K562 (cell line): Measurements from ENCODE around the gene FBLIM1. TPM values are rescaled to one million over a fixed set of nuclear protein-coding genes. Genes with fewer than 3 reads are reported as not detected.
A peak's percentile ranks its signal among the peaks of the same experiment; 100 is the strongest.

Experiments used
- BRD9 ChIP-seq: fragments of 450-650 bp; IDR thresholded peaks from 2 replicates; pipeline ENCODE4 v1.6.1; 2018; ENCODE audit warnings: low read depth; ENCODE audit not compliant: partially characterized antibody
- CBX3 ChIP-seq, 2 experiments: IDR thresholded peaks; 1 replicate in 1 of 2; 2 replicates in 1 of 2; pipeline ENCODE4 v1.6.1; 2012; ENCODE audit warnings: inconsistent platforms in 2 of 2, low read length in 2 of 2, borderline replicate concordance in 1 of 2, control low read depth in 1 of 2
- E2F8 ChIP-seq: fragments of 450-650 bp; IDR thresholded peaks from 2 replicates; pipeline ENCODE4 v1.7.1; 2018; ENCODE audit warnings: mild to moderate bottlenecking, low read depth; ENCODE audit not compliant: partially characterized antibody
- ID3 ChIP-seq, 2 experiments: fragments of 250-450 bp in 1 of 2; fragments of 450-650 bp in 1 of 2; sonication (Bioruptor Pico) in 1 of 2; IDR thresholded peaks; 2 replicates each; pipeline versions ENCODE4 v1.6.1 to v1.8.0; 2016 to 2021; ENCODE audit warnings: mild to moderate bottlenecking in 2 of 2, moderate library complexity in 2 of 2, missing compliant biosample characterization in 1 of 2, missing genetic modification characterization in 1 of 2
- KDM1A ChIP-seq, 2 experiments: fragments of 450-650 bp; IDR thresholded peaks; 2 replicates each; pipeline ENCODE4 v1.6.1; 2016; ENCODE audit warnings: mild to moderate bottlenecking in 2 of 2
- SMAD2 ChIP-seq: fragments of 150-350 bp; IDR thresholded peaks from 2 replicates; pipeline ENCODE4 v1.6.1; 2014; ENCODE audit warnings: low read depth, mild to moderate bottlenecking, low read length
- SRSF9 ChIP-seq: fragments of 200-400 bp; formaldehyde crosslinking; IDR thresholded peaks from 2 replicates; pipeline ENCODE4 v1.6.1; 2017; ENCODE audit warnings: low read depth, low read length, borderline replicate concordance
- TCFL5 ChIP-seq: fragments of 250-450 bp; sonication (Bioruptor Pico); conservative IDR thresholded peaks from 2 replicates; pipeline ENCODE4 v1.6.1; 2021; ENCODE audit warnings: mild to moderate bottlenecking, moderate library complexity, matching md5 sums
- ZNF518B ChIP-seq: fragments of 250-450 bp; sonication (Bioruptor Pico); IDR thresholded peaks from 2 replicates; pipeline ENCODE4 v1.5.0; 2021; ENCODE audit warnings: mild to moderate bottlenecking, moderate library complexity
- polyA plus RNA-seq, 8 experiments: library from polyadenylated mRNA; depleted of rRNA in 4 of 8; stranded (reverse) in 5 of 8; unstranded in 3 of 8; fragments of >200 nt; fragmentation: Nextera tagmentation in 2 of 8; fragmentation: Illumina TruSeq in 1 of 8; extraction: Ambion mirVana in 2 of 8; extraction: Trizol in 1 of 8; gene quantifications; 2 replicates each; pipeline versions ENCODE4 v1.2.1 to v1.2.3, GENCODE V29; 2011 to 2014; ENCODE audit warnings: inconsistent platforms in 1 of 8, missing spikeins in 1 of 8
- total RNA-seq, 7 experiments: library from RNA; depleted of rRNA in 6 of 7; stranded (reverse); fragments of >200 nt in 6 of 7; fragmentation: Illumina TruSeq in 2 of 7; extraction: Trizol in 2 of 7; gene quantifications; 2 replicates each; pipeline versions ENCODE4 v1.2.1 to v1.2.3, GENCODE V29; 2011 to 2021; ENCODE audit warnings: low replicate concordance in 1 of 7

The FBLIM1 gene
- total and polyA plus RNA-seq, 9 of the 15 experiments (the other 6 are each of a cell fraction or from before 2014, with no cell fraction given) = 0.14 to 0.24 TPM; not detected in 7

- TF ChIP-seq E2F8 (no peak), BRD9 (no peak), ID3 (CRISPR knock-in tag; IDR thresholded peaks at IDR 0.05) (no peak), ID3 (tag; IDR thresholded peaks at IDR 0.05) (no peak), SRSF9 (no peak), TCFL5 (no peak), KDM1A (IDR thresholded peaks at IDR 0.05) (peak; percentile 51 to 88), ZNF518B (CRISPR knock-in tag) (no peak), CBX3 (IDR thresholded peaks at IDR 0.05; ENCODE audit: borderline replicate concordance in 1 of 2, low read length in 2 of 2) (no peak), SMAD2 (no peak)
- TF ChIP-seq, all 486 proteins: peak for 5
Observed at GRCh38 chr1:15757575-15758342, 836 bp upstream of the FBLIM1 start (continued).
